OCI-LY1 (cell line): Measurements from ENCODE around the gene DYTN.

Source experiments
- H2AFZ ChIP-seq: fragments of 200-600 bp; sonication (generic), shearing (Covaris generic); 2 replicates; pipeline ENCODE4 v1.6.0; 2014; ENCODE audit warnings: antibody characterized with exemption, mild to moderate bottlenecking, low read length
- H3F3A ChIP-seq: fragments of 200-600 bp; sonication (generic), shearing (Covaris generic); 2 replicates; pipeline ENCODE4 v1.6.0; 2014; ENCODE audit warnings: mild to moderate bottlenecking, antibody characterized with exemption, low read length, moderate library complexity; ENCODE audit not compliant: insufficient read depth
- H3K27ac ChIP-seq: fragments of 200-600 bp; sonication (generic); 2 replicates; pipeline ENCODE4 v1.5.1; 2014; ENCODE audit warnings: low read length, mixed run types, mild to moderate bottlenecking, low read depth; ENCODE audit not compliant: poor library complexity, severe bottlenecking
- H3K27me3 ChIP-seq: fragments of 200-600 bp; sonication (generic); 2 replicates; pipeline ENCODE4 v1.6.0; 2014; ENCODE audit warnings: antibody characterized with exemption, mild to moderate bottlenecking, low read length, moderate library complexity; ENCODE audit not compliant: insufficient read depth
- H3K36me3 ChIP-seq: fragments of 200-600 bp; sonication (generic); 2 replicates; pipeline ENCODE4 v1.6.1; 2014; ENCODE audit warnings: mild to moderate bottlenecking, antibody characterized with exemption, low read length, moderate library complexity, mixed read lengths; ENCODE audit not compliant: insufficient read depth
- H3K4me1 ChIP-seq: fragments of 200-600 bp; sonication (generic); 2 replicates; pipeline ENCODE4 v1.5.1; 2014; ENCODE audit warnings: mild to moderate bottlenecking, low read length, moderate library complexity; ENCODE audit not compliant: insufficient read depth, severe bottlenecking
- H3K4me2 ChIP-seq: fragments of 200-600 bp; sonication (generic), shearing (Covaris generic); 2 replicates; pipeline ENCODE4 v1.6.1; 2014; ENCODE audit warnings: low read length
- H3K4me3 ChIP-seq: fragments of 200-600 bp; sonication (generic); 2 replicates; pipeline ENCODE4 v1.5.1; 2014; ENCODE audit warnings: low read length, low read depth, mild to moderate bottlenecking, mixed read lengths; ENCODE audit not compliant: poor library complexity, severe bottlenecking
- H3K79me2 ChIP-seq: fragments of 200-600 bp; shearing (Covaris generic); 2 replicates; pipeline ENCODE4 v1.6.1; 2016; ENCODE audit warnings: mixed run types, low read length, mixed read lengths; ENCODE audit not compliant: insufficient read depth
- H3K9ac ChIP-seq: fragments of 200-600 bp; sonication (generic), shearing (Covaris generic); 2 replicates; pipeline ENCODE4 v1.6.1; 2014; ENCODE audit warnings: mild to moderate bottlenecking, low read length, mixed read lengths
- H3K9me2 ChIP-seq: fragments of 200-600 bp; sonication (generic), shearing (Covaris generic); 2 replicates; pipeline ENCODE4 v1.6.1; 2014; ENCODE audit warnings: low read depth, mild to moderate bottlenecking, low read length, mixed read lengths
- H3K9me3 ChIP-seq: fragments of 200-600 bp; shearing (Covaris generic); 2 replicates; pipeline ENCODE4 v1.6.1; 2014; ENCODE audit warnings: low read length, mixed read lengths
- H4K20me1 ChIP-seq: fragments of 200-600 bp; sonication (generic), shearing (Covaris generic); 2 replicates; pipeline ENCODE4 v1.6.0; 2016; ENCODE audit warnings: mild to moderate bottlenecking, low read length; ENCODE audit not compliant: insufficient read depth
- EZH2 ChIP-seq: fragments of 200-600 bp; sonication (generic), shearing (Covaris generic); IDR thresholded peaks from 2 replicates; pipeline ENCODE4 v1.8.0; 2017; ENCODE audit warnings: borderline replicate concordance, mixed run types, mild to moderate bottlenecking, antibody characterized with exemption, low read length, moderate library complexity, mixed read lengths
- TF ChIP-seq, protein P1 (sequence below): fragments of 200-600 bp; sonication (generic), shearing (Covaris generic); IDR thresholded peaks from 2 replicates; pipeline ENCODE4 v1.5.1; 2017; ENCODE audit warnings: mild to moderate bottlenecking, antibody characterized with exemption, low read length, moderate library complexity, mixed read lengths

The DYTN gene

DNA sequence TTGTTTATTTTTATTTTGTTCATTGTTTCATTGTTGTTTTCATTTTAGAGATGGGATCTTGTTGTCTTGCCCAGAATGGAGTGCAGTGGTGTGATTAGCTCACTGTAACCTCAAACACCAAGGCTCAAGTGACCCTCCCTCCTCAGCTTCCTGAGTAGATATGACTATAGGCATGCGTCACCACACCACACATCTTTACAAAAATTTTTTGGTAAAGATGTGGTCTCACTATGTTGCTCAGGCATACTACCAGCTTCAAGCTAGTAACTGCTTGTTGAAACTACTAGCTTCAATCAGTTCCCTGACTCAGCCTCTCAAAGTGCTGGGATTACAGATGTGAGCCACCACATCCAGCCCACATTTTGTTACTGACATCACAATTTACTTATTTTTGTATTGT is 61.1 kb downstream of the DYTN start:
- Histone ChIP-seq H3K27me3 (no peaks in the 10 kb centered on the region), H3F3A (no peaks in the 10 kb centered on the region), H3K27ac (no peak overlapping the region), H3K4me2 (no peak overlapping the region), H3K9me3 (no peaks in the 10 kb centered on the region), H3K36me3 (no peaks in the 10 kb centered on the region), H3K79me2 (no peaks in the 10 kb centered on the region), H3K9me2 (no peaks in the 10 kb centered on the region), H4K20me1 (no peaks in the 10 kb centered on the region), H3K4me3 (no peak overlapping the region), H2AFZ (no peak overlapping the region), H3K4me1 (no peaks in the 10 kb centered on the region), H3K9ac (no peak overlapping the region)
- TF ChIP-seq, protein P1, sequence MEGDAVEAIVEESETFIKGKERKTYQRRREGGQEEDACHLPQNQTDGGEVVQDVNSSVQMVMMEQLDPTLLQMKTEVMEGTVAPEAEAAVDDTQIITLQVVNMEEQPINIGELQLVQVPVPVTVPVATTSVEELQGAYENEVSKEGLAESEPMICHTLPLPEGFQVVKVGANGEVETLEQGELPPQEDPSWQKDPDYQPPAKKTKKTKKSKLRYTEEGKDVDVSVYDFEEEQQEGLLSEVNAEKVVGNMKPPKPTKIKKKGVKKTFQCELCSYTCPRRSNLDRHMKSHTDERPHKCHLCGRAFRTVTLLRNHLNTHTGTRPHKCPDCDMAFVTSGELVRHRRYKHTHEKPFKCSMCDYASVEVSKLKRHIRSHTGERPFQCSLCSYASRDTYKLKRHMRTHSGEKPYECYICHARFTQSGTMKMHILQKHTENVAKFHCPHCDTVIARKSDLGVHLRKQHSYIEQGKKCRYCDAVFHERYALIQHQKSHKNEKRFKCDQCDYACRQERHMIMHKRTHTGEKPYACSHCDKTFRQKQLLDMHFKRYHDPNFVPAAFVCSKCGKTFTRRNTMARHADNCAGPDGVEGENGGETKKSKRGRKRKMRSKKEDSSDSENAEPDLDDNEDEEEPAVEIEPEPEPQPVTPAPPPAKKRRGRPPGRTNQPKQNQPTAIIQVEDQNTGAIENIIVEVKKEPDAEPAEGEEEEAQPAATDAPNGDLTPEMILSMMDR = no peak
- TF ChIP-seq EZH2 = no peak

GRCh38 chr2:206647985-206648384 is 70.2 kb downstream of the DYTN start:
- no peak overlapping the region for H3K4me2 ChIP-seq
- no peaks in the 10 kb centered on the region for H3K9me3 ChIP-seq
- no peak overlapping the region for H2AFZ ChIP-seq
- H3K9me2 ChIP-seq = no peaks in the 10 kb centered on the region
- H4K20me1 ChIP-seq = no peaks in the 10 kb centered on the region
- H3K4me3 ChIP-seq = no peak overlapping the region
- H3K36me3 ChIP-seq = no peaks in the 10 kb centered on the region
- no peaks in the 10 kb centered on the region for H3F3A ChIP-seq
- no peak overlapping the region for H3K27ac ChIP-seq
- H3K79me2 ChIP-seq = no peaks in the 10 kb centered on the region; the same call in 1 of the 2 replicates
- no peak for TF ChIP-seq EZH2
- TF ChIP-seq, protein P1 = no peak
- no peak overlapping the region for H3K9ac ChIP-seq
- no peaks in the 10 kb centered on the region for H3K4me1 ChIP-seq
- H3K27me3 ChIP-seq = no peaks in the 10 kb centered on the region

DNA sequence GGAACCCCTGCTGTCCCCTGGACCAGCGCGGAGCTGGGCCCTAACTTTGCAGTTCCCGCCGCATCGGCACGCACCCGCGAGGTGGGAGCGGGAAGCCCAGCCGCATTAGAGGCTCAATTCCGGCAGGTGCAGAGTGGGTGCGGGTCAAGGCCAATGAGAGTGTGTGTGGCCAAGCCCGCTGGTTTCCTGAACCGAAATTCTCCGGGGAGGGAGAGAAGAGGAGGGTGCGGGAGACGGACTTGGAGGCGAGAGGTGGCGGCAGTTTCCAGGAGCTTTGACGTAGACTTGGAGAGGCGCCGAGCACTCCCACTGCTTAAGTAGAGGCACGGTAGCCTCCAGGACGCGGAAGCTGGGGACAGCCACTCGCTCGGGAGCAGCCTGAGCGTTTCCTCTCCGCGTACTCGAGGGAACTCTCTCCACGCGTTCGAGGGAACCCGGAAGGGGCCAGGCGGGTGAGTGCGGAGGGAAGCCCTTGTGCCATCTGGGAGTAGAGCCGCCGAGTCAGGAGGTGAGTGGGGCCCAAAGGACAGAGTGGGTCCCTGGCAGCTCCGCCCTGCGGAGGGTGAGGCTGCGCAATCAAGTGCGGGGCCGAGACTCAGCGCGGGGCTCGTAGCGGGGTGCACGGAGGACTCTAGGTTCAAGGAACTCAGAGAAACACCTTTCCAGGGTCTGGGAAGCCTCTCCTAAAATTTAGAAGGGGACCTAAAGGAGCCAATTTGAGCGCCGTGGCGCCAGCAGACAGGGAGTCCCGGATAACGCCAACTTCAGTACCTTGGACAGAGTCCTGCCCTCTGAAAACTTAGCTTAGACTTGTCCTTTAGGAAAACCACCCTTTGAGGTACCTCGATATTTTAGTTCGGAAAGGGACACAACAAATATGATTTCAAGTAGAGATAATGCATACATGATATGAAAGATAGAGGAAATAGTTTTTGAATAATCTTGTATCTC is 75.8 kb downstream of the DYTN start, which contains the start of gene FAM237A:
TSS of gene FAM237A (plus strand) at position 413 of the 951 bp plus-strand sequence. CDS start 1,750 bp downstream, outside the sequence.
- no peak within 1 kb of the TSS for H3K9ac ChIP-seq
- H3K4me3 ChIP-seq = no peak within 1 kb of the TSS
- no peak for TF ChIP-seq EZH2
- TF ChIP-seq, protein P1 = no peak
- no peaks in the 10 kb centered on the region for H3K9me2 ChIP-seq
- no peaks in the 10 kb centered on the region for H3K9me3 ChIP-seq
- no peaks in the 10 kb centered on the region for H4K20me1 ChIP-seq
- no peaks in the 10 kb centered on the region for H3K27me3 ChIP-seq
- no peak within 1 kb of the TSS for H3K27ac ChIP-seq
- no peak within 1 kb of the TSS for H2AFZ ChIP-seq
- H3K79me2 ChIP-seq = no peaks in the 10 kb centered on the region
- H3K36me3 ChIP-seq = no peaks in the 10 kb centered on the region
- no peak within 1 kb of the TSS for H3K4me2 ChIP-seq
- H3F3A ChIP-seq = no peaks in the 10 kb centered on the region
- no peaks in the 10 kb centered on the region for H3K4me1 ChIP-seq
